ENCODE measurements around the gene ATF7IP2.

Gene ATF7IP2

DNA sequence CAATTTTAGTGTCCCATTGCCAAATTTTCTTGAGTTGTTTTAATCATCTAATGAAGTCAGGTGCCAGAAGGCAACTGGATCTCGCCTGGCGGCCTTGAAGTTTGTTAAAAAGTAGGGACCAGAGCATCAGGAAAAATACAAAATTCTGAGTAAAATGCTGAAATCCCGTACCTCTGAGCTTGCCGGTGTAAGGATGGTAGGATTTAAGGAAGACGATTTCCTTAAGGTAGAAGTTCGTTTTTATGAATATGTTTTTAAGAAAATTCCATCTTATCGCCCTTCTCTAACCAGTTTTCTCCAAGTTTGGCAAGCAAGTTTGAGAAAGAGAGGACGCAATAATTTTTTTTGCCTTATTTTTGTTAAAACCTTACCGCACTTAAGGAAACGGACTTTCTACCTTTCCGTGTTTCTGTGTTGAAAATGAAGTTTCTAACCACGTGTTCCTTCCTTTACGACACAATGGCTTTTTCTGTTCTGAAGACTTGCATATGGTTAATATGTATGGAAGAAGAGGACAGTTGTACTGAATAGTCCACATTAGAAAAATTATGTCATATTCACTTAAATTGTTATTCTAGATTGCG lies 748 bp downstream of the ATF7IP2 start:
- FAIRE-seq = no peak
- TF ChIP-seq, protein P1, sequence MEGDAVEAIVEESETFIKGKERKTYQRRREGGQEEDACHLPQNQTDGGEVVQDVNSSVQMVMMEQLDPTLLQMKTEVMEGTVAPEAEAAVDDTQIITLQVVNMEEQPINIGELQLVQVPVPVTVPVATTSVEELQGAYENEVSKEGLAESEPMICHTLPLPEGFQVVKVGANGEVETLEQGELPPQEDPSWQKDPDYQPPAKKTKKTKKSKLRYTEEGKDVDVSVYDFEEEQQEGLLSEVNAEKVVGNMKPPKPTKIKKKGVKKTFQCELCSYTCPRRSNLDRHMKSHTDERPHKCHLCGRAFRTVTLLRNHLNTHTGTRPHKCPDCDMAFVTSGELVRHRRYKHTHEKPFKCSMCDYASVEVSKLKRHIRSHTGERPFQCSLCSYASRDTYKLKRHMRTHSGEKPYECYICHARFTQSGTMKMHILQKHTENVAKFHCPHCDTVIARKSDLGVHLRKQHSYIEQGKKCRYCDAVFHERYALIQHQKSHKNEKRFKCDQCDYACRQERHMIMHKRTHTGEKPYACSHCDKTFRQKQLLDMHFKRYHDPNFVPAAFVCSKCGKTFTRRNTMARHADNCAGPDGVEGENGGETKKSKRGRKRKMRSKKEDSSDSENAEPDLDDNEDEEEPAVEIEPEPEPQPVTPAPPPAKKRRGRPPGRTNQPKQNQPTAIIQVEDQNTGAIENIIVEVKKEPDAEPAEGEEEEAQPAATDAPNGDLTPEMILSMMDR (IDR thresholded peaks at IDR 0.05; ENCODE audit: insufficient read depth, missing control alignments) = no peak
- DNase-seq (ENCODE audit: insufficient read length, low spot score) = no peak

DNA sequence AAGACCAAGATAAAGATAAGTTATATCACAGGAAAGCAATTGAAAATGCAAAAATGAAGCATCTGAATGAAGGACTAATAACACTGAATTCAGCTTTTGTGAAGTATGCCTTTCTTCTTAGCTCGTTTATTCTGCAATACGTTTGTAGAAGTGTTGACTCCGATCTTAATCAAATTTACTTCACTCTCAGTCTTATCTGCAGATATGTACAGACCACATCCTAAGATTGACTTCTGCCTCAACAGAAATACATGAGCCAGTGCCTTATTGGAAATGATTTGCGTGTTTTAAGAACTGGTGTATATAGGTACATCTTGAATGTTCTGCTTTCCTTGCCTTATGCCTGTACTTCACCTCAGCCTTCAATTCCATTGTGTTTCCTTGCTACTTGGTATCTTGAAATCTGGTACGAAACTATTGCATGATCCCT lies 1.3 kb downstream of the ATF7IP2 start:
- no peak for FAIRE-seq
- no peak for DNase-seq (ENCODE audit: insufficient read length, low spot score)
- TF ChIP-seq, protein P1 (IDR thresholded peaks at IDR 0.05; ENCODE audit: insufficient read depth, missing control alignments) = no peak

GRCh38 chr16:10388988-10389387 lies 3.1 kb downstream of the ATF7IP2 start:
- TF ChIP-seq, protein P1 (IDR thresholded peaks at IDR 0.05; ENCODE audit: insufficient read depth, missing control alignments) = no peak
- DNase-seq (ENCODE audit: insufficient read length, low spot score) (no peak), FAIRE-seq (no peak)

- DNase-seq (ENCODE audit: insufficient read length, low spot score) (no peak), FAIRE-seq (no peak)
- TF ChIP-seq, protein P1 (IDR thresholded peaks at IDR 0.05; ENCODE audit: insufficient read depth, missing control alignments) = no peak
Observed at GRCh38 chr16:10390330-10390729, 4.5 kb downstream of the ATF7IP2 start.

- FAIRE-seq (no peak), DNase-seq (ENCODE audit: insufficient read length, low spot score) (no peak)
- TF ChIP-seq, protein P1 (IDR thresholded peaks at IDR 0.05; ENCODE audit: insufficient read depth, missing control alignments) = no peak
Observed at GRCh38 chr16:10390867-10391266, 5.0 kb downstream of the ATF7IP2 start.

DNA sequence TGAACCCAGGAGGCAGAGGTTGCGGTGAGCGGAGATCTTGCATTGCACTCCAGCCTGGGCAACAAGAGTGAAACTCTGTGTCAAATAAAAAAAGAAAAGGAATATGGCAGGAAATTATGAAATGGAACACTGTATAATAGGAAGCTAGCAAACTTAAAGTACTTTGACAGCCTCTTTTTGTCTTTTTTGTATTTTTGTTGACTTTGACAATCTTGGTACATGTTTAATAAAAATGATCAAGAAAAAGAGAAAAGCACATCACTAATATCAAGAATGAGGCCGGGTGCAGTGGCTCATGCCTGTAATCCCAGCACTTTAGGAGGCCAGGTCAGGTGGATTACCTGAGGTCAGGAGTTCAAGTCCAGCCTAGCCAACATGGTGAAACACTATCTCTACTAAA lies 5.5 kb downstream of the ATF7IP2 start:
- TF ChIP-seq, protein P1 (IDR thresholded peaks at IDR 0.05; ENCODE audit: insufficient read depth, missing control alignments) = no peak
- DNase-seq (ENCODE audit: insufficient read length, low spot score) (no peak), FAIRE-seq (no peak)

DNA sequence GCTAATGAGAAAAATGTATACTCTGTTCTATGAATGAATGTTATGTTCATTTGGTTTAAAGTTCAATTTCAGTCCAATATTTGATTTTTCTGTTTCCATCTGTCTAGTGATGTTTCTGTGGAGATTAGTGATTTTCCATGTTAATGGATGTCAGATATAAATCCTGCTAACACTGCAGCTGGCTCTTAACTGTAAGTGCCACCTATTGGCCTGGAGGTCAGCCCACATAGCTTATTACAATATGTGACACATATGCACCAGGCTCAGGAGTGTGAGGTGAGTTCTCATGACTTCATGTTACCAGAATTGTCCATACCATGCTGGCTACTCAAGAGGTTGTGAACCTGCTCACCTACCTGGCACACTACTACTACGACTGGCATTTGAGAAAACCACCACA lies 17.1 kb downstream of the ATF7IP2 start:
- TF ChIP-seq, protein P1 (IDR thresholded peaks at IDR 0.05; ENCODE audit: insufficient read depth, missing control alignments) = no peak
- DNase-seq (ENCODE audit: insufficient read length, low spot score) = no peak
- FAIRE-seq = no peak
